ENCODE measurements around the gene TFDP2. TPM values are rescaled to one million over a fixed set of nuclear protein-coding genes. Genes with fewer than 3 reads are reported as not detected.
A peak's percentile ranks its signal among the peaks of the same experiment; 100 is the strongest.
"Not testable (repeated sequence)": the region's sequence is repeated elsewhere in the genome, so short reads cannot be mapped to it uniquely, and the experiment has no call there.

The TFDP2 gene
- total and polyA plus RNA-seq, 9 of the 15 experiments (the other 6 are each of a cell fraction or from before 2014, with no cell fraction given), result 95.6 to 179 (median 126) TPM

DNA sequence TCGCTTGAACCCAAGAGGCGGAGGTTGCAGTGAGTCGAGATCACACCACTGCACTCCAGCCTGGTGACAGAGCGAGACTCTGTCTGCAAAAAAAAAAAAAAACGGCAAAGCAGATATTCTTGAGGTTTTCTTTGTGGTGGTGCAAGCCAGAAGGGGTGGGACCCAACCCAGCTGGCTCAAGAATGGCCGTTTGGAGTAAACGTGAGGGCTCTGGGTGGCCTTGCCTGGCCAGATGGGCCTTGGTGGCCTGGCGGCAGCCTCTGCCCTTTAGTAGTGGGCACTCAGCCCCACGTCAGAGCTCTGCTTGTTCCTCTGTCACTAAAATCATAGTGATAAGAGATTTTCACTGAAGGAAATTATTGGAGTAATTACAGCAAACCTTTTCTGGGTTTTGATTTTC, 222.4 kb downstream of the TFDP2 start:
- ChIA-PET POLR2A (interaction anchor here (0.6 kb wide), 1 partner anchor 27 kb away, joined by 3 read pairs; no protein-coding TSS in a partner anchor), CTCF (ENCODE audit: low intra/inter-chr PET ratio) (no interaction called here)
- intact Hi-C loops (cut with micrococcal nuclease), result no loop called here
- Histone ChIP-seq H3K27ac (ENCODE audit: extremely low read depth, low read depth, low read length) (no peak overlapping the region), H3K4me1 (replicated peaks in 1 of 2; ENCODE audit: control insufficient read depth in 2 of 2, insufficient read depth in 2 of 2, low read length in 2 of 2) (no peaks in the 10 kb centered on the region), H3K36me3 (ENCODE audit: control insufficient read depth, insufficient read depth, low read length) (peaks cover 47% of the 10 kb centered on the region; the same call in 2 of the 3 replicates), H3K9me3 (replicated peaks; ENCODE audit: control insufficient read depth, insufficient read depth, low read depth, low read length) (no peaks in the 10 kb centered on the region), H3K79me2 (ENCODE audit: control insufficient read depth, insufficient read depth, low read length) (no peaks in the 10 kb centered on the region), H3K4me2 (ENCODE audit: insufficient read depth, low read length) (no peak overlapping the region), H2AFZ (ENCODE audit: low read depth, low read length) (no peak overlapping the region), H3K9ac (ENCODE audit: insufficient read depth in 1 of 2, low read depth in 2 of 2, low read length in 2 of 2) (no peak overlapping the region), H3K9me1 (ENCODE audit: control insufficient read depth, insufficient read depth, low read length) (no peaks in the 10 kb centered on the region), H4K20me1 (replicated peaks; ENCODE audit: control insufficient read depth, insufficient read depth, low read length) (no peaks in the 10 kb centered on the region), H3K4me3 (no peak overlapping the region), H3K27me3 (ENCODE audit: control insufficient read depth in 2 of 2, insufficient read depth in 2 of 2, low read length in 2 of 2) (no peaks in the 10 kb centered on the region)
- FAIRE-seq (no peak), DNase-seq (ENCODE audit: extremely low read depth in 1 of 4, low spot score in 3 of 4) (no peak), ATAC-seq (no peak)
- in situ Hi-C loops (cut with MboI), result no loop called here
- no TSS peak for BruUV-seq (replicated peaks)
- 78% methylated on average over 4 of the region's 9 CpGs for WGBS (ENCODE audit: insufficient coverage, low coverage, missing lambda C conversion rate)
- no peak for TF ChIP-seq CREB1 (IDR thresholded peaks at IDR 0.05)
- TF ChIP-seq CREB1 (CRISPR knock-in tag; IDR thresholded peaks at IDR 0.05), result no peak
- TF ChIP-seq SNRNP70 (optimal IDR thresholded peaks at IDR 0.05; ENCODE audit: low read depth, low read length), result no peak
- no peak for TF ChIP-seq SMARCA5 (IDR thresholded peaks at IDR 0.05)
- no peak for TF ChIP-seq GATAD2A (IDR thresholded peaks at IDR 0.05)
- TF ChIP-seq PTRF (tag; IDR thresholded peaks at IDR 0.05), result no peak
- TF ChIP-seq, protein P1, sequence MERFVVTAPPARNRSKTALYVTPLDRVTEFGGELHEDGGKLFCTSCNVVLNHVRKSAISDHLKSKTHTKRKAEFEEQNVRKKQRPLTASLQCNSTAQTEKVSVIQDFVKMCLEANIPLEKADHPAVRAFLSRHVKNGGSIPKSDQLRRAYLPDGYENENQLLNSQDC (CRISPR knock-in tag; IDR thresholded peaks at IDR 0.05), result no peak
- no peak for TF ChIP-seq GTF2A2 (tag; IDR thresholded peaks at IDR 0.05)
- no peak for TF ChIP-seq TRIM28 (IDR thresholded peaks at IDR 0.05)
- no peak for TF ChIP-seq XRCC5 (IDR thresholded peaks at IDR 0.05; ENCODE audit: low read depth, low read length)
- no peak for TF ChIP-seq VEZF1 (CRISPR knock-in tag; IDR thresholded peaks at IDR 0.05)
- TF ChIP-seq HNRNPH1 (optimal IDR thresholded peaks at IDR 0.05; ENCODE audit: low read depth, low read length), result no peak
- no peak for TF ChIP-seq RUNX1 (IDR thresholded peaks at IDR 0.05; ENCODE audit: low read depth)
- TF ChIP-seq FOXJ3 (CRISPR knock-in tag; IDR thresholded peaks at IDR 0.05), result no peak
- TF ChIP-seq RAD21 (CRISPR knock-in tag; conservative IDR thresholded peaks at IDR 0.05 in 1 of 2, IDR thresholded peaks at IDR 0.05 in 1 of 2), result no peak
- no peak for TF ChIP-seq ZFPM2 (CRISPR knock-in tag; IDR thresholded peaks at IDR 0.05)

DNA sequence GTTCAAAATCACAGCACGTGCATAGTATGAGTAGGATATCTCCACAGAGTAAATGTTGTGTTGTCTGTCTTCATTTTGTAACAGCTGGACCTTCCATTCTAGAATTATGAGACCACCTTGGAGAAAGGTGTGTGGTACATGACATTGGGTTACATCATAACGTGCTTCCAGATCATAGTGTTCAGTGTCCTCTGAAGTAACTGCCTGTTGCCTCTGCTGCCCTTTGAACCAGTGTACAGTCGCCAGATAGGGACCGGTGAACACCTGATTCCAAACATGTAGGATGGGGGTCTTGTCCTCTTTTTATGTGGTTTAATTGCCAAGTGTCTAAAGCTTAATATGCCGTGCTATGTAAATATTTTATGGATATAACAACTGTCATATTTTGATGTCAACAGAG, 223.7 kb downstream of the TFDP2 start:
- 93% methylated on average over 5 of the region's 5 CpGs for WGBS (ENCODE audit: insufficient coverage, low coverage, missing lambda C conversion rate)

More for the DNA sequence above, 223.7 kb downstream of the TFDP2 start:
- in situ Hi-C loops (cut with MboI); H3K27me3 ChIP-seq (ENCODE audit: control insufficient read depth in 2 of 2, insufficient read depth in 2 of 2, low read length in 2 of 2); DNase-seq (ENCODE audit: extremely low read depth in 1 of 4, low spot score in 3 of 4); H3K9me1 ChIP-seq (ENCODE audit: control insufficient read depth, insufficient read depth, low read length); H3K4me1 ChIP-seq (replicated peaks in 1 of 2; ENCODE audit: control insufficient read depth in 2 of 2, insufficient read depth in 2 of 2, low read length in 2 of 2); H2AFZ ChIP-seq (ENCODE audit: low read depth, low read length); H4K20me1 ChIP-seq (replicated peaks; ENCODE audit: control insufficient read depth, insufficient read depth, low read length); intact Hi-C loops (cut with micrococcal nuclease); H3K4me3 ChIP-seq; CTCF ChIA-PET (ENCODE audit: low intra/inter-chr PET ratio); H3K4me2 ChIP-seq (ENCODE audit: insufficient read depth, low read length); H3K9ac ChIP-seq (ENCODE audit: insufficient read depth in 1 of 2, low read depth in 2 of 2, low read length in 2 of 2); ATAC-seq; H3K9me3 ChIP-seq (replicated peaks; ENCODE audit: control insufficient read depth, insufficient read depth, low read depth, low read length); H3K79me2 ChIP-seq (ENCODE audit: control insufficient read depth, insufficient read depth, low read length); H3K27ac ChIP-seq (ENCODE audit: extremely low read depth, low read depth, low read length): not testable (repeated sequence)
- TSS peak; percentile 60 for BruUV-seq (replicated peaks)
- peak; percentile 55 for FAIRE-seq
- POLR2A ChIA-PET, result interaction anchor here (1.2 kb wide), 1 partner anchor 20 kb away, joined by 3 read pairs; no protein-coding TSS in a partner anchor
- peaks cover 58% of the 10 kb centered on the region; the same call in 2 of the 3 replicates for H3K36me3 ChIP-seq (ENCODE audit: control insufficient read depth, insufficient read depth, low read length)

Data from K562 (cell line).